HG02970 (cell line): Measurements from ENCODE around the gene CLDN5.

ENCODE experiments used
- ATAC-seq: cut with Tn5 transposase; IDR thresholded peaks from one replicate; pipeline ENCODE4 v1.9.1; 2021; ENCODE audit warnings: mild to moderate bottlenecking, moderate library complexity, moderate number of reproducible peaks; ENCODE audit not compliant: unreplicated experiment, low FRiP score

Gene CLDN5

GRCh38 chr22:19523240-19524169 lies 705 bp downstream of the CLDN5 start:
- no peak for ATAC-seq

GRCh38 chr22:19522881-19523239 lies 1.4 kb downstream of the CLDN5 start:
- no peak for ATAC-seq

GRCh38 chr22:19522190-19522880 lies 1.9 kb downstream of the CLDN5 start:
- no peak for ATAC-seq

- no peak for ATAC-seq
These were observed 3.5 kb downstream of the CLDN5 start for GRCh38 chr22:19520566-19521305.

GRCh38 chr22:19520007-19520406 lies 4.2 kb downstream of the CLDN5 start:
- no peak for ATAC-seq

- ATAC-seq: no peak
These were observed 4.9 kb downstream of the CLDN5 start for GRCh38 chr22:19519041-19519926.

GRCh38 chr22:19518635-19519034 lies 5.6 kb downstream of the CLDN5 start:
- no peak for ATAC-seq

GRCh38 chr22:19517919-19518611 lies 6.1 kb downstream of the CLDN5 start:
- ATAC-seq: no peak

GRCh38 chr22:19517171-19517500 lies 7.1 kb downstream of the CLDN5 start:
- no peak for ATAC-seq

- no peak for ATAC-seq
These were observed 7.6 kb downstream of the CLDN5 start for GRCh38 chr22:19516378-19517170.

- ATAC-seq: no peak
These were observed 8.4 kb downstream of the CLDN5 start for GRCh38 chr22:19515654-19516377.

GRCh38 chr22:19514831-19515565 lies 9.2 kb downstream of the CLDN5 start:
- ATAC-seq: no peak

- no peak for ATAC-seq
These were observed 10.4 kb downstream of the CLDN5 start for GRCh38 chr22:19513823-19514222.

GRCh38 chr22:19510919-19511341 lies 13.3 kb downstream of the CLDN5 start:
- no peak for ATAC-seq

- ATAC-seq: no peak
These were observed 14.3 kb downstream of the CLDN5 start for GRCh38 chr22:19509923-19510322.

GRCh38 chr22:19509191-19509590 lies 15.0 kb downstream of the CLDN5 start:
- ATAC-seq: no peak

GRCh38 chr22:19508024-19508776 lies 16.0 kb downstream of the CLDN5 start:
- no peak for ATAC-seq
